ENCODE results near the gene SLC30A3. TPM values are rescaled to one million over a fixed set of nuclear protein-coding genes. Genes with fewer than 3 reads are reported as not detected.
A peak's percentile ranks its signal among the peaks of the same experiment; 100 is the strongest.

Gene SLC30A3
- total and polyA plus RNA-seq, 5 donors from 2014 or later, result 0.05 to 0.10 TPM; not detected in 3

GRCh38 chr2:27263287-27264252 is 723 bp upstream of the SLC30A3 start:
- Histone ChIP-seq H3K27me3 (ENCODE audit: control insufficient read depth, insufficient read depth, low read length) (peaks cover 36% of the 10 kb centered on the region), H3K4me3 (ENCODE audit: low read depth, low read length) (no peak overlapping the region), H3K9me3 (ENCODE audit: control insufficient read depth in 2 of 2, low read length in 2 of 2) (no peaks in the 10 kb centered on the region), H3K27ac (ENCODE audit: insufficient read depth, low read length, poor library complexity, severe bottlenecking) (no peak overlapping the region), H3K4me1 (ENCODE audit: control insufficient read depth, insufficient read depth, low read length, poor library complexity, severe bottlenecking) (peaks cover 37% of the 10 kb centered on the region), H3K36me3 (ENCODE audit: control insufficient read depth, insufficient read depth, low read length) (no peaks in the 10 kb centered on the region)
- Mint-ChIP-seq H3K27ac (peak overlapping the region in 1 of 3 donors; percentile 85), H3K27me3 (peaks cover 52% of the 10 kb centered on the region), H3K4me1 (peaks cover 0 to 30% (median 13%) of the 10 kb centered on the region in 4 donors), H3K4me3 (peak overlapping the region; percentile 85 to 96 (median 91)), H3K36me3 (peaks cover 3% of the 10 kb centered on the region), H3K9me3 (peaks cover 0 to 3% (median 0%) of the 10 kb centered on the region in 7 donors)
- peak in 1 of 3 donors; percentile 33 for DNase-seq
- ATAC-seq (ENCODE audit: low read depth in 2 of 2), result no peak

GRCh38 chr2:27261926-27262298 is 935 bp downstream of the SLC30A3 start:
- Histone ChIP-seq H3K27me3 (ENCODE audit: control insufficient read depth, insufficient read depth, low read length) (peaks cover 28% of the 10 kb centered on the region), H3K4me1 (ENCODE audit: control insufficient read depth, insufficient read depth, low read length, poor library complexity, severe bottlenecking) (peaks cover 37% of the 10 kb centered on the region), H3K27ac (ENCODE audit: insufficient read depth, low read length, poor library complexity, severe bottlenecking) (no peak overlapping the region), H3K9me3 (ENCODE audit: control insufficient read depth in 2 of 2, low read length in 2 of 2) (no peaks in the 10 kb centered on the region), H3K4me3 (ENCODE audit: low read depth, low read length) (no peak overlapping the region), H3K36me3 (ENCODE audit: control insufficient read depth, insufficient read depth, low read length) (no peaks in the 10 kb centered on the region)
- Mint-ChIP-seq H3K27ac (no peak overlapping the region), H3K9me3 (peaks cover 0 to 3% (median 0%) of the 10 kb centered on the region in 7 donors), H3K27me3 (peaks cover 58% of the 10 kb centered on the region), H3K36me3 (peaks cover 3% of the 10 kb centered on the region), H3K4me1 (peaks cover 0 to 30% (median 13%) of the 10 kb centered on the region in 4 donors), H3K4me3 (peak overlapping the region; percentile 36 to 65 (median 57))
- DNase-seq (no peak), ATAC-seq (ENCODE audit: low read depth in 2 of 2) (no peak)

GRCh38 chr2:27261241-27261925 is 1.5 kb downstream of the SLC30A3 start:
- Histone ChIP-seq H3K4me1 (ENCODE audit: control insufficient read depth, insufficient read depth, low read length, poor library complexity, severe bottlenecking) (peaks cover 37% of the 10 kb centered on the region), H3K27ac (ENCODE audit: insufficient read depth, low read length, poor library complexity, severe bottlenecking) (no peak overlapping the region), H3K9me3 (ENCODE audit: control insufficient read depth in 2 of 2, low read length in 2 of 2) (no peaks in the 10 kb centered on the region), H3K4me3 (ENCODE audit: low read depth, low read length) (no peak overlapping the region), H3K27me3 (ENCODE audit: control insufficient read depth, insufficient read depth, low read length) (peaks cover 26% of the 10 kb centered on the region), H3K36me3 (ENCODE audit: control insufficient read depth, insufficient read depth, low read length) (no peaks in the 10 kb centered on the region)
- no peak overlapping the region for H3K27ac Mint-ChIP-seq
- H3K9me3 Mint-ChIP-seq, result peaks cover 0 to 3% (median 0%) of the 10 kb centered on the region in 7 donors
- DNase-seq (no peak), ATAC-seq (ENCODE audit: low read depth in 2 of 2) (no peak)
- H3K4me3 Mint-ChIP-seq, result peak overlapping the region; percentile 36 to 65 (median 57)
- peaks cover 3% of the 10 kb centered on the region for H3K36me3 Mint-ChIP-seq
- peaks cover 0 to 30% (median 13%) of the 10 kb centered on the region in 4 donors for H3K4me1 Mint-ChIP-seq
- H3K27me3 Mint-ChIP-seq, result peaks cover 58% of the 10 kb centered on the region

GRCh38 chr2:27258051-27258450 is 4.8 kb downstream of the SLC30A3 start:
- Mint-ChIP-seq H3K36me3 (no peaks in the 10 kb centered on the region), H3K4me1 (peaks cover 0 to 15% (median 1%) of the 10 kb centered on the region in 4 donors), H3K4me3 (no peak overlapping the region), H3K27ac (peak overlapping the region in 1 of 3 donors; percentile 44), H3K27me3 (peaks cover 61% of the 10 kb centered on the region), H3K9me3 (peaks cover 0 to 3% (median 0%) of the 10 kb centered on the region in 7 donors)
- no peaks in the 10 kb centered on the region for H3K36me3 ChIP-seq (ENCODE audit: control insufficient read depth, insufficient read depth, low read length)
- H3K4me1 ChIP-seq (ENCODE audit: control insufficient read depth, insufficient read depth, low read length, poor library complexity, severe bottlenecking), result peaks cover 15% of the 10 kb centered on the region
- peaks cover 18% of the 10 kb centered on the region for H3K27me3 ChIP-seq (ENCODE audit: control insufficient read depth, insufficient read depth, low read length)
- no peak overlapping the region for H3K27ac ChIP-seq (ENCODE audit: insufficient read depth, low read length, poor library complexity, severe bottlenecking)
- DNase-seq (no peak), ATAC-seq (ENCODE audit: low read depth in 2 of 2) (no peak)
- H3K9me3 ChIP-seq (ENCODE audit: control insufficient read depth in 2 of 2, low read length in 2 of 2), result no peaks in the 10 kb centered on the region
- no peak overlapping the region for H3K4me3 ChIP-seq (ENCODE audit: low read depth, low read length)

DNA sequence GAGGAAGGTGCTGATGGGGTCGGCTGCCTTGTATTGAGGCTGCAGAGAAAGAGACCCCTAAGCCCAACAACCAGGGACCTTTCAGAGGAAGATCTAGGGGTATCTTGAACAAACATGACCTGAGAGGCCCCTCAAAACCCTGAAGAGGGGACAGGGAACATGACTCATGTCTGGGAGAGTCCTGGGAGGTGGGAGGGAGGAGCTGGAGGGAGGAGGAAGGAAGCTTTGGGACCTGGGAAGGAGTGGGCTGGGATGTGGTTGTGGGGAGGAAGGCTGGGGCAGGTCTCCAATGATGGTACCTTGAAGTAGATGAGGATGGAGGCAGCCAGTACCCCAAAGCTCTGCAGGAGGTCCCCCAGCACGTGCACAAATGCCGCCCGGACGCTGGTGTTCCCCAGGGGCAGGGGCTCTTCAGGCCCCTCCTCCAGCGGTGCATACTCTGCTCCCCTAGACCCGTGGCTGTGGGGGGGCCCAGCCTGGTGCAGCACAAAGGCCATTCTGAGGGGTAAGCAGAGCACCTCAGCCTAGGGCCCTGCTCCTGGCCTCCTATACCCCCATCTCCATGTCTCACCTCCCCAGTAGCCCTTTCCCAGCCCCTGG is 5.9 kb downstream of the SLC30A3 start:
- no peaks in the 10 kb centered on the region for H3K9me3 ChIP-seq (ENCODE audit: control insufficient read depth in 2 of 2, low read length in 2 of 2)
- H3K36me3 ChIP-seq (ENCODE audit: control insufficient read depth, insufficient read depth, low read length), result no peaks in the 10 kb centered on the region
- Mint-ChIP-seq H3K27me3 (peaks cover 61% of the 10 kb centered on the region), H3K36me3 (no peaks in the 10 kb centered on the region), H3K27ac (no peak overlapping the region), H3K9me3 (peaks cover 0 to 3% (median 0%) of the 10 kb centered on the region in 7 donors), H3K4me1 (peaks cover 0 to 14% (median under 1%) of the 10 kb centered on the region in 4 donors), H3K4me3 (no peak overlapping the region)
- no peak for ATAC-seq (ENCODE audit: low read depth in 2 of 2)
- H3K4me3 ChIP-seq (ENCODE audit: low read depth, low read length), result no peak overlapping the region
- no peak overlapping the region for H3K27ac ChIP-seq (ENCODE audit: insufficient read depth, low read length, poor library complexity, severe bottlenecking)
- no peak for DNase-seq
- H3K27me3 ChIP-seq (ENCODE audit: control insufficient read depth, insufficient read depth, low read length), result peaks cover 18% of the 10 kb centered on the region
- H3K4me1 ChIP-seq (ENCODE audit: control insufficient read depth, insufficient read depth, low read length, poor library complexity, severe bottlenecking), result peaks cover 5% of the 10 kb centered on the region

GRCh38 chr2:27255660-27256059 is 7.2 kb downstream of the SLC30A3 start:
- Mint-ChIP-seq H3K9me3 (peaks cover 0 to 3% (median 0%) of the 10 kb centered on the region in 7 donors), H3K27me3 (peaks cover 56% of the 10 kb centered on the region), H3K4me1 (peaks cover 0 to 2% (median 0%) of the 10 kb centered on the region in 4 donors), H3K36me3 (no peaks in the 10 kb centered on the region), H3K27ac (no peak overlapping the region), H3K4me3 (no peak overlapping the region)
- no peaks in the 10 kb centered on the region for H3K4me1 ChIP-seq (ENCODE audit: control insufficient read depth, insufficient read depth, low read length, poor library complexity, severe bottlenecking)
- no peak for ATAC-seq (ENCODE audit: low read depth in 2 of 2)
- H3K27me3 ChIP-seq (ENCODE audit: control insufficient read depth, insufficient read depth, low read length), result peaks cover 10% of the 10 kb centered on the region
- no peaks in the 10 kb centered on the region for H3K9me3 ChIP-seq (ENCODE audit: control insufficient read depth in 2 of 2, low read length in 2 of 2)
- no peak overlapping the region for H3K27ac ChIP-seq (ENCODE audit: insufficient read depth, low read length, poor library complexity, severe bottlenecking)
- no peaks in the 10 kb centered on the region for H3K36me3 ChIP-seq (ENCODE audit: control insufficient read depth, insufficient read depth, low read length)
- no peak for DNase-seq
- no peak overlapping the region for H3K4me3 ChIP-seq (ENCODE audit: low read depth, low read length)

DNA sequence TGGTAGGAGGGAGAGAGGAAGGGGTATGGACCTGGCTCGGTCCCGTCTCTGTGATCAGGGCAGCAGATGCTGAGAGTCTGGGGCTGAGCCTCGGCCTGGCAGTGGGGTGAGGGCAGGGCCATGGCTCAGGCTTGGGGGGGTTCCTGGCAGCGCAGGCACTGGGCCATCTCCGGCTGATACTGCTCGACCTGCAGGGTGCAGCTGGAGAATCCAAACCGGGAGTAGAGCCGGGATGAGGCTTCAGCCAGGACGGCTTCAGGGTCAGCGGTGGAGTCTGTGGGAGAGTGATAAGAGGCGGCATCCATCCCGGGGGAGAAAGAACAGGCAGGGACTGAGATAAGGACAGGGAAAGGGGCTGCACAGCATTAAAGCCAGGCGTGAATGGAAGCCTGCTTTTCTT is 7.7 kb downstream of the SLC30A3 start:
- no peak for ATAC-seq (ENCODE audit: low read depth in 2 of 2)
- Histone ChIP-seq H3K4me1 (ENCODE audit: control insufficient read depth, insufficient read depth, low read length, poor library complexity, severe bottlenecking) (peaks cover 4% of the 10 kb centered on the region), H3K36me3 (ENCODE audit: control insufficient read depth, insufficient read depth, low read length) (no peaks in the 10 kb centered on the region), H3K27me3 (ENCODE audit: control insufficient read depth, insufficient read depth, low read length) (peaks cover 7% of the 10 kb centered on the region), H3K9me3 (ENCODE audit: control insufficient read depth in 2 of 2, low read length in 2 of 2) (no peaks in the 10 kb centered on the region), H3K27ac (ENCODE audit: insufficient read depth, low read length, poor library complexity, severe bottlenecking) (no peak overlapping the region), H3K4me3 (ENCODE audit: low read depth, low read length) (no peak overlapping the region)
- Mint-ChIP-seq H3K27ac (no peak overlapping the region), H3K4me1 (no peaks in the 10 kb centered on the region), H3K36me3 (no peaks in the 10 kb centered on the region), H3K9me3 (peaks cover 0 to 3% (median 0%) of the 10 kb centered on the region in 7 donors), H3K27me3 (peaks cover 51% of the 10 kb centered on the region), H3K4me3 (no peak overlapping the region)
- no peak for DNase-seq

Measured in CD4-positive, CD25-positive, alpha-beta regulatory T cell (primary cell).